Lower leg skin (tissue), 4 donors: ENCODE measurements around the gene USP49. TPM values are rescaled to one million over a fixed set of nuclear protein-coding genes. Genes with fewer than 3 reads are reported as not detected.

ENCODE experiments used
- DNase-seq, 2 donors: peaks; one replicate each; pipeline ENCODE4 v3.0.0-alpha.2; 2019; ENCODE audit warnings: low spot score in 2 of 2
- H3K4me3 ChIP-seq: fragments of 200-600 bp; sonication (generic); 2 replicates; pipeline ENCODE4 v1.5.1; 2017; ENCODE audit warnings: mild to moderate bottlenecking, low read depth; ENCODE audit not compliant: poor library complexity, severe bottlenecking
- POLR2A ChIP-seq, 2 donors: fragments of 450-650 bp; IDR thresholded peaks; one replicate each; pipeline ENCODE4 v1.6.1; 2016 to 2017; ENCODE audit warnings: antibody characterized with exemption in 2 of 2, mild to moderate bottlenecking in 1 of 2, moderate library complexity in 1 of 2
- WGBS, 2 donors: methylation state at CpG; one replicate each; pipeline ENCODE4 v1.1.5; 2018; 5-methylcytosine and 5-hydroxymethylcytosine counted together
- intact Hi-C: fragments of 100-400 bp; cut with DNase I; formaldehyde crosslinking; loops from one replicate; pipeline ENCODE4 v1.15.0; 2023; ENCODE audit warnings: low total_unique reads
- total RNA-seq, 4 donors: library from RNA; depleted of rRNA; stranded (reverse); fragments of >200 nt; gene quantifications; one replicate each; pipeline ENCODE4 v1.1.0, GENCODE V29; 2016
- TF ChIP-seq, protein P1 (sequence below), 3 donors: fragments of 450-650 bp; IDR thresholded peaks; one replicate each; pipeline ENCODE4 v1.5.1; 2016; ENCODE audit warnings: antibody characterized with exemption in 3 of 3, mild to moderate bottlenecking in 3 of 3, moderate library complexity in 2 of 3

Gene USP49
- total RNA-seq, 4 donors from 2014 or later: 2.3 to 7.3 (median 3.7) TPM

DNA sequence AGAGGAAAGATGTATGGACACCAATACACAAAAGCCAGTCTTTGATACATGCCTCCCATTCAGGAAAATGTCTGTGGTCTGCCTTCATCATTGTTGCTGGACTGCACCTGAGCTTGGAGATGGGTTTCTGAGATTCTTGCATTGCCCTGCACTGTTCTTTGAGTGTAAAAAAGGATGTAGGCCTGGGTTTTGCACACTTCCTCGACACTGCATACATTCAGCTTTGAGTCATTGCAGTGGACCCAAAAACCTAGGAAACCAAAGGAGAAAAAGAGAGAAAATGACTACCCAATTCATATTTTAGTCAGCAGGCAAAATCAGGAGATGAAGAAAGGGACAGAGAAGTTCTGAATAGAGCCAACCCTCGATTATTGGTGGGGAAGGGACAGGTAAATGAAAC lies 98.7 kb downstream of the USP49 start:
- 89 to 96% methylated on average over 2 of the region's 2 CpGs for WGBS, 2 donors
- no peak for DNase-seq
- intact Hi-C loops: no loop called here
- H3K4me3 ChIP-seq: no peak overlapping the region
- TF ChIP-seq POLR2A (IDR thresholded peaks at IDR 0.05): no peak
- TF ChIP-seq, protein P1, sequence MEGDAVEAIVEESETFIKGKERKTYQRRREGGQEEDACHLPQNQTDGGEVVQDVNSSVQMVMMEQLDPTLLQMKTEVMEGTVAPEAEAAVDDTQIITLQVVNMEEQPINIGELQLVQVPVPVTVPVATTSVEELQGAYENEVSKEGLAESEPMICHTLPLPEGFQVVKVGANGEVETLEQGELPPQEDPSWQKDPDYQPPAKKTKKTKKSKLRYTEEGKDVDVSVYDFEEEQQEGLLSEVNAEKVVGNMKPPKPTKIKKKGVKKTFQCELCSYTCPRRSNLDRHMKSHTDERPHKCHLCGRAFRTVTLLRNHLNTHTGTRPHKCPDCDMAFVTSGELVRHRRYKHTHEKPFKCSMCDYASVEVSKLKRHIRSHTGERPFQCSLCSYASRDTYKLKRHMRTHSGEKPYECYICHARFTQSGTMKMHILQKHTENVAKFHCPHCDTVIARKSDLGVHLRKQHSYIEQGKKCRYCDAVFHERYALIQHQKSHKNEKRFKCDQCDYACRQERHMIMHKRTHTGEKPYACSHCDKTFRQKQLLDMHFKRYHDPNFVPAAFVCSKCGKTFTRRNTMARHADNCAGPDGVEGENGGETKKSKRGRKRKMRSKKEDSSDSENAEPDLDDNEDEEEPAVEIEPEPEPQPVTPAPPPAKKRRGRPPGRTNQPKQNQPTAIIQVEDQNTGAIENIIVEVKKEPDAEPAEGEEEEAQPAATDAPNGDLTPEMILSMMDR (IDR thresholded peaks at IDR 0.05): no peak

DNA sequence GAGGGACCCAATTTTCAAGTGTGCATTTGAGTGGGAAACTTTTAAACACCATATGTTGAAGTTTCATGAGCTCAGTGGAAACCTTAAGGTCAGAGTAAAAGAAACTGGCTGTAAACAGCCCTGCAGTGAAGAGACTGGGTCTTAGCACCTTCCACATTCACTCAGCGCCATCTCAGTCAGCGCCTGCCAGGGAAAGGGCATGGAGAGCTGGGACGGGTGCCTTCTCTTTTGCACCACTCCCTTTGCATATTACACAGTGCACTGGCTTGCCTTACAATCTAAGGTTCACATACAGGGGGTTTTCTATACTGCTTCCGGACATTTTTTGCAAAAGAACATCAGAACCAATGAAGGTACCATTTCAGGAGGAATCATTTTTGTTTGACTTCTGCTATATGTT lies 103.2 kb downstream of the USP49 start:
- no peak overlapping the region for H3K4me3 ChIP-seq
- WGBS, 2 donors: 77 to 82% methylated on average over 4 of the region's 4 CpGs
- TF ChIP-seq, protein P1 (IDR thresholded peaks at IDR 0.05): no peak
- TF ChIP-seq POLR2A (IDR thresholded peaks at IDR 0.05): no peak
- intact Hi-C loops: no loop called here
- peak in 1 of 2 donors; percentile 29 for DNase-seq

DNA sequence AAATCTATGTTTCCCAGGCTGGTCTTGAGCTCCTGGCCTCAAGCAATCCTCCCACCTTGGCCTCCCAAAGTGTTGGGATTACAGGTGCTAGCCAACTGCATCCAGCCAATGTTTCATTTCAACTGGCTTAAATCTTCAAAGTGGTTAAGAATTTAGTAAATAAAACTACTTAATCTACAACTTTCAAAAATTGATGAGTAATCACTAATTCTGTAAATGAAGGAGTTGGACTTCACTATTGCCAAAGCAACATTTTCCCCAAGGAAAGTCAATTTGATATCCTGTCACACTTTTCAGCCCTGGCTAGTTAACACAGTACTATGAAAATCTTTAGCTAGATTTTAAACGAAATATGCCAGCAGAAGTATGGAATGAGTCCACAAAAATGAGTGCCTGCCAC lies 103.9 kb downstream of the USP49 start:
- no peak for DNase-seq
- WGBS, 2 donors: 63 to 76% methylated on average over 1 of the region's 1 CpG
- intact Hi-C loops: no loop called here
- no peak overlapping the region for H3K4me3 ChIP-seq
- TF ChIP-seq POLR2A (IDR thresholded peaks at IDR 0.05): no peak
- TF ChIP-seq, protein P1 (IDR thresholded peaks at IDR 0.05): no peak

DNA sequence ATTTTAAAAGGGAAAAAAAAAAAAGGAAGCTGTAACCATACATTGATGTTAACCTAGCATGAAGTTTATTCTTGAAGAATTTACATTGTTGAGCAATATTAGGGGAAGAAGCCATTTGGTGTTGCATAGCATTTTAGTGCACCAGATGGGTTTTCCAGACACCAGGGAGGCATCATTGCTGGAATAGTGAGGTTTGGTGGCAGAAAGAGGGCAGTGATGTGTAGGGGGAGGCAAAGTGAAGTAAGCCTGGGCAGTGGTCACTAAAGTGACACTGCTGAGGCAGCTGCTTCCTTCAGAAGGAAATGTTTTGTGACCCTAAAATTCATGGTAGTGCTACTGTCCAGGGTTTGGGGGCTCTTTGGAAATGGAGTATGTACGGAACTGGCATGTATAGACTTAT lies 105.1 kb downstream of the USP49 start:
- no peak overlapping the region for H3K4me3 ChIP-seq
- DNase-seq: no peak
- WGBS, 2 donors: 92 to 97% methylated on average over 1 of the region's 1 CpG
- intact Hi-C loops: no loop called here
- TF ChIP-seq POLR2A (IDR thresholded peaks at IDR 0.05): no peak
- TF ChIP-seq, protein P1 (IDR thresholded peaks at IDR 0.05): no peak

DNA sequence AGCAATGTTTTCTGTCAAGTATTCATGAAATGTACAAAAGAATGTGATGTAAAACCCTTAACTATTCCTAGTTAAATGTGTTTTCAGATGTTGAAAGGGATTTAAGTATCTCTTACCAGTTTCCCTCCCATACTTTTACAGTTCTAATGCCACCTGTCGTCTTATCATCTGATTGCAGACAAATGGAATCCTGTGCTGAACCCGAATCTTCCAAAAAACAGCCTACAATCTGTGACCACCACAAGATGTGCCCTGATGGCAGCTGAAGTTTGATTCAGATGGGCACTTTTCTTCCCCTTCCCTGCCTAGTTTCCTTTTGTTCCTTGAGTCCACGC lies 105.8 kb downstream of the USP49 start:
- TF ChIP-seq, protein P1 (IDR thresholded peaks at IDR 0.05): no peak
- no peak for TF ChIP-seq POLR2A (IDR thresholded peaks at IDR 0.05)
- H3K4me3 ChIP-seq: no peak overlapping the region
- intact Hi-C loops: loop anchor here (10.0 kb wide), 1 partner anchor 135 kb away; the partner anchor contains the start of genes BYSL and MED20
- WGBS, 2 donors: 79 to 85% methylated on average over 3 of the region's 3 CpGs
- no peak for DNase-seq

DNA sequence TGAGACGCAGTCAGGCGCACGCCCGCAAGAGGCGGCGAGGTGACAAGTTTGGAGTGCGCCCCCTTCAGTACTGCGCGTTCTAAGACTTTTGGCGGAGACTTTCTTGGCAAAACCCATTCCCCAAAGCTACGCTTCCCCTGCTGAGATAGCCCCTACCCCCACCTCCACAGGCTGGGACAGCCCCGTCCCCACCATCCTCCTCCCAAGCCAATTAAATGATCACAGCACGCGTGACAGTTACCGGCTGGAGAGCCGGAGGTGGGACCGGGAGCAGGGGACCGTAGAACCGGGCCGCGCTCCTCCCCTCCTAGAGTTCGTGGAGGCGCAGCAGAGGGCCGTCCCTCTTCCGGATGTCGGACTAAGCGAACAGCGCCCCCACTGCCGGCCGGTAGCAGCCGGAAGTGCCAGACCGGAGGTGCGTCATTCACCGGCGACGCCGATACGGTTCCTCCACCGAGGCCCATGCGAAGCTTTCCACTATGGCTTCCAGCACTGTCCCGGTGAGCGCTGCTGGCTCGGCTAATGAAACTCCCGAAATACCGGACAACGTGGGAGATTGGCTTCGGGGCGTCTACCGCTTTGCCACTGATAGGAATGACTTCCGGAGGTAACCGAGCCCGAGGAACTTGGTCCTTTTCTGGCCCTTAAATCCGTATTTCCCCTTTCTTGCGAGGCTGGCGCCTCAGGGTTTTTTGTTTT lies 107.8 kb downstream of the USP49 start, which contains the start of gene TOMM6:
TSS of gene TOMM6 (plus strand) at position 476 of the 699 bp plus-strand sequence. CDS start at position 480, 4 bp downstream.
- TF ChIP-seq, protein P1 (IDR thresholded peaks at IDR 0.05): peak in 1 of 3 donors; percentile 88
- peak in 1 of 2 donors; percentile 21 for TF ChIP-seq POLR2A (IDR thresholded peaks at IDR 0.05)
- intact Hi-C loops: loop anchor here (10.0 kb wide), 1 partner anchor 137 kb away; the partner anchor contains the start of genes BYSL and MED20
- peak within 1 kb of the TSS; percentile 73 for H3K4me3 ChIP-seq
- WGBS, 2 donors: 0 to 1% methylated on average over 36 to 47 of the region's 55 CpGs
- peak; percentile 93 to 99 for DNase-seq
